GM23338 (cell line): ENCODE measurements around the gene MCU. TPM values are rescaled to one million over a fixed set of nuclear protein-coding genes. Genes with fewer than 3 reads are reported as not detected.

Source experiments
- ATAC-seq: fragments of 200-7000 bp; cut with Tn5 transposase; 3 replicates; pipeline ENCODE4 v1.9.1; 2020
- DNase-seq: peaks from one replicate; pipeline ENCODE4 v3.0.0-alpha.2; 2015; ENCODE audit warnings: low spot score
- H2AFZ ChIP-seq: fragments of 200-600 bp; sonication (generic); 2 replicates; pipeline ENCODE4 v1.8.0; 2016; ENCODE audit warnings: antibody characterized with exemption, mild to moderate bottlenecking, moderate library complexity
- H3F3A ChIP-seq: fragments of 200-600 bp; sonication (generic); replicated peaks from 2 replicates; pipeline ENCODE4 v1.8.0; 2017; ENCODE audit warnings: antibody characterized with exemption, mixed run types, low read depth
- H3K27ac ChIP-seq: fragments of 200-600 bp; sonication (generic); 2 replicates; pipeline ENCODE4 v1.6.1; 2016; ENCODE audit warnings: low read depth
- H3K27me3 ChIP-seq: fragments of 200-600 bp; sonication (generic); 2 replicates; pipeline ENCODE4 v1.8.0; 2016; ENCODE audit warnings: mild to moderate bottlenecking, mixed run types, moderate library complexity; ENCODE audit not compliant: insufficient read depth
- H3K36me3 ChIP-seq: fragments of 200-600 bp; sonication (generic); 2 replicates; pipeline ENCODE4 v1.8.0; 2016; ENCODE audit warnings: mild to moderate bottlenecking; ENCODE audit not compliant: insufficient read depth
- H3K4me1 ChIP-seq: fragments of 200-600 bp; sonication (generic); 2 replicates; pipeline ENCODE4 v1.8.0; 2016; ENCODE audit warnings: mild to moderate bottlenecking, moderate library complexity; ENCODE audit not compliant: insufficient read depth
- H3K4me2 ChIP-seq: fragments of 200-600 bp; sonication (generic); 2 replicates; pipeline ENCODE4 v1.7.1; 2017; ENCODE audit warnings: mixed run types
- H3K4me3 ChIP-seq: fragments of 200-600 bp; sonication (generic); 2 replicates; pipeline ENCODE4 v1.6.1; 2016; ENCODE audit warnings: mixed run types
- H3K79me2 ChIP-seq: fragments of 200-600 bp; sonication (generic); replicated peaks from 2 replicates; pipeline ENCODE4 v1.8.0; 2017; ENCODE audit warnings: mild to moderate bottlenecking; ENCODE audit not compliant: insufficient read depth
- H3K9me2 ChIP-seq: fragments of 200-600 bp; sonication (generic); 2 replicates; pipeline ENCODE4 v1.8.0; 2017; ENCODE audit not compliant: insufficient read depth
- H4K20me1 ChIP-seq: fragments of 200-600 bp; sonication (generic); replicated peaks from 2 replicates; pipeline ENCODE4 v1.8.0; 2017; ENCODE audit warnings: mild to moderate bottlenecking; ENCODE audit not compliant: insufficient read depth
- H3K27ac Mint-ChIP-seq: 2 replicates; pipeline ENCODE4 v1.8.0; 2020; ENCODE audit warnings: inconsistent platforms, mild to moderate bottlenecking, moderate library complexity, mixed read lengths
- H3K27me3 Mint-ChIP-seq: 3 replicates; pipeline ENCODE4 v1.8.0; 2022; ENCODE audit warnings: low read depth, mild to moderate bottlenecking, moderate library complexity, mixed read lengths, inconsistent platforms; ENCODE audit not compliant: insufficient read depth, poor library complexity
- H3K36me3 Mint-ChIP-seq: 3 replicates; pipeline ENCODE4 v1.8.0; 2021; ENCODE audit warnings: low read depth, mild to moderate bottlenecking, inconsistent platforms, moderate library complexity, mixed read lengths
- H3K4me1 Mint-ChIP-seq: 3 replicates; pipeline ENCODE4 v1.8.0; 2020; ENCODE audit warnings: mild to moderate bottlenecking, inconsistent platforms, mixed read lengths
- H3K4me3 Mint-ChIP-seq: 3 replicates; pipeline ENCODE4 v1.8.0; 2021; ENCODE audit warnings: moderate library complexity, mild to moderate bottlenecking, inconsistent platforms, mixed read lengths
- H3K9me3 Mint-ChIP-seq: 3 replicates; pipeline ENCODE4 v1.8.0; 2020; ENCODE audit warnings: moderate library complexity, mild to moderate bottlenecking, inconsistent platforms, mixed read lengths
- CTCF ChIP-seq, 2 experiments: fragments of 200-600 bp in 1 of 2; sonication (generic) in 1 of 2; conservative IDR thresholded peaks; 2 replicates each; pipeline versions ENCODE4 v1.5.1 to v1.6.1; 2016 to 2017; ENCODE audit warnings: antibody characterized with exemption in 2 of 2, low read depth in 2 of 2, mild to moderate bottlenecking in 2 of 2, moderate library complexity in 1 of 2
- EZH2 ChIP-seq: fragments of 200-600 bp; sonication (generic); IDR thresholded peaks from one replicate; pipeline ENCODE4 v1.8.0; 2017; ENCODE audit warnings: antibody characterized with exemption, mild to moderate bottlenecking, low read depth; ENCODE audit not compliant: unreplicated experiment
- EZH2phosphoT487 ChIP-seq: fragments of 200-600 bp; sonication (generic); IDR thresholded peaks from one replicate; pipeline ENCODE4 v1.8.1; 2018; ENCODE audit warnings: antibody characterized with exemption; ENCODE audit not compliant: unreplicated experiment
- POLR2AphosphoS5 ChIP-seq: IDR thresholded peaks from 2 replicates; pipeline ENCODE4 v1.6.1; 2016; ENCODE audit warnings: antibody characterized with exemption, low read depth
- polyA plus RNA-seq: library from polyadenylated mRNA; unstranded; fragments of >200 nt; fragmentation: Nextera tagmentation; extraction: Ambion mirVana; gene quantifications from 2 replicates; pipeline ENCODE4 v1.2.1, GENCODE V29; 2016
- total RNA-seq: library from RNA; depleted of rRNA; stranded (reverse); fragments of >200 nt; shearing (Covaris generic); gene quantifications from 2 replicates; pipeline ENCODE4 v1.2.3, GENCODE V29; 2014
- TF ChIP-seq, protein P1 (sequence below): fragments of 250-450 bp; sonication (Bioruptor Pico); IDR thresholded peaks from 2 replicates; pipeline ENCODE4 v1.5.0; 2020; ENCODE audit warnings: mild to moderate bottlenecking, moderate library complexity
- TF ChIP-seq, protein P2 (sequence below): IDR thresholded peaks from one replicate; pipeline ENCODE4 v1.6.1; 2018; ENCODE audit warnings: antibody characterized with exemption; ENCODE audit not compliant: unreplicated experiment

The MCU gene
- total and polyA plus RNA-seq, 2 experiments from 2014 or later: 41.8 to 68.2 TPM

GRCh38 chr10:72885953-72886352, 194.0 kb downstream of the MCU start:
- H3K4me1 Mint-ChIP-seq: peaks cover 50% of the 10 kb centered on the region
- H3K9me3 Mint-ChIP-seq: peaks cover 22% of the 10 kb centered on the region

More at GRCh38 chr10:72885953-72886352, 194.0 kb downstream of the MCU start:
- Histone ChIP-seq H4K20me1 (no peaks in the 10 kb centered on the region), H3K27ac (peak overlapping the region; percentile 91), H3K4me3 (no peak overlapping the region), H3K27me3 (no peaks in the 10 kb centered on the region), H3K4me1 (peaks cover 27% of the 10 kb centered on the region), H2AFZ (no peak overlapping the region), H3F3A (no peaks in the 10 kb centered on the region), H3K9me2 (peaks cover 9% of the 10 kb centered on the region), H3K36me3 (peaks cover 7% of the 10 kb centered on the region; the same call in 1 of the 2 replicates), H3K4me2 (peak overlapping the region; percentile 13), H3K79me2 (no peaks in the 10 kb centered on the region)
- Mint-ChIP-seq H3K36me3 (peaks cover 68% of the 10 kb centered on the region), H3K4me3 (no peak overlapping the region), H3K27ac (peak overlapping the region; percentile 92), H3K27me3 (peaks cover 3% of the 10 kb centered on the region)
- DNase-seq (no peak), ATAC-seq (no peak)
- TF ChIP-seq CTCF (conservative IDR thresholded peaks at IDR 0.05; ENCODE audit: low read depth in 2 of 2): no peak
- TF ChIP-seq POLR2AphosphoS5: no peak
- TF ChIP-seq, protein P1, sequence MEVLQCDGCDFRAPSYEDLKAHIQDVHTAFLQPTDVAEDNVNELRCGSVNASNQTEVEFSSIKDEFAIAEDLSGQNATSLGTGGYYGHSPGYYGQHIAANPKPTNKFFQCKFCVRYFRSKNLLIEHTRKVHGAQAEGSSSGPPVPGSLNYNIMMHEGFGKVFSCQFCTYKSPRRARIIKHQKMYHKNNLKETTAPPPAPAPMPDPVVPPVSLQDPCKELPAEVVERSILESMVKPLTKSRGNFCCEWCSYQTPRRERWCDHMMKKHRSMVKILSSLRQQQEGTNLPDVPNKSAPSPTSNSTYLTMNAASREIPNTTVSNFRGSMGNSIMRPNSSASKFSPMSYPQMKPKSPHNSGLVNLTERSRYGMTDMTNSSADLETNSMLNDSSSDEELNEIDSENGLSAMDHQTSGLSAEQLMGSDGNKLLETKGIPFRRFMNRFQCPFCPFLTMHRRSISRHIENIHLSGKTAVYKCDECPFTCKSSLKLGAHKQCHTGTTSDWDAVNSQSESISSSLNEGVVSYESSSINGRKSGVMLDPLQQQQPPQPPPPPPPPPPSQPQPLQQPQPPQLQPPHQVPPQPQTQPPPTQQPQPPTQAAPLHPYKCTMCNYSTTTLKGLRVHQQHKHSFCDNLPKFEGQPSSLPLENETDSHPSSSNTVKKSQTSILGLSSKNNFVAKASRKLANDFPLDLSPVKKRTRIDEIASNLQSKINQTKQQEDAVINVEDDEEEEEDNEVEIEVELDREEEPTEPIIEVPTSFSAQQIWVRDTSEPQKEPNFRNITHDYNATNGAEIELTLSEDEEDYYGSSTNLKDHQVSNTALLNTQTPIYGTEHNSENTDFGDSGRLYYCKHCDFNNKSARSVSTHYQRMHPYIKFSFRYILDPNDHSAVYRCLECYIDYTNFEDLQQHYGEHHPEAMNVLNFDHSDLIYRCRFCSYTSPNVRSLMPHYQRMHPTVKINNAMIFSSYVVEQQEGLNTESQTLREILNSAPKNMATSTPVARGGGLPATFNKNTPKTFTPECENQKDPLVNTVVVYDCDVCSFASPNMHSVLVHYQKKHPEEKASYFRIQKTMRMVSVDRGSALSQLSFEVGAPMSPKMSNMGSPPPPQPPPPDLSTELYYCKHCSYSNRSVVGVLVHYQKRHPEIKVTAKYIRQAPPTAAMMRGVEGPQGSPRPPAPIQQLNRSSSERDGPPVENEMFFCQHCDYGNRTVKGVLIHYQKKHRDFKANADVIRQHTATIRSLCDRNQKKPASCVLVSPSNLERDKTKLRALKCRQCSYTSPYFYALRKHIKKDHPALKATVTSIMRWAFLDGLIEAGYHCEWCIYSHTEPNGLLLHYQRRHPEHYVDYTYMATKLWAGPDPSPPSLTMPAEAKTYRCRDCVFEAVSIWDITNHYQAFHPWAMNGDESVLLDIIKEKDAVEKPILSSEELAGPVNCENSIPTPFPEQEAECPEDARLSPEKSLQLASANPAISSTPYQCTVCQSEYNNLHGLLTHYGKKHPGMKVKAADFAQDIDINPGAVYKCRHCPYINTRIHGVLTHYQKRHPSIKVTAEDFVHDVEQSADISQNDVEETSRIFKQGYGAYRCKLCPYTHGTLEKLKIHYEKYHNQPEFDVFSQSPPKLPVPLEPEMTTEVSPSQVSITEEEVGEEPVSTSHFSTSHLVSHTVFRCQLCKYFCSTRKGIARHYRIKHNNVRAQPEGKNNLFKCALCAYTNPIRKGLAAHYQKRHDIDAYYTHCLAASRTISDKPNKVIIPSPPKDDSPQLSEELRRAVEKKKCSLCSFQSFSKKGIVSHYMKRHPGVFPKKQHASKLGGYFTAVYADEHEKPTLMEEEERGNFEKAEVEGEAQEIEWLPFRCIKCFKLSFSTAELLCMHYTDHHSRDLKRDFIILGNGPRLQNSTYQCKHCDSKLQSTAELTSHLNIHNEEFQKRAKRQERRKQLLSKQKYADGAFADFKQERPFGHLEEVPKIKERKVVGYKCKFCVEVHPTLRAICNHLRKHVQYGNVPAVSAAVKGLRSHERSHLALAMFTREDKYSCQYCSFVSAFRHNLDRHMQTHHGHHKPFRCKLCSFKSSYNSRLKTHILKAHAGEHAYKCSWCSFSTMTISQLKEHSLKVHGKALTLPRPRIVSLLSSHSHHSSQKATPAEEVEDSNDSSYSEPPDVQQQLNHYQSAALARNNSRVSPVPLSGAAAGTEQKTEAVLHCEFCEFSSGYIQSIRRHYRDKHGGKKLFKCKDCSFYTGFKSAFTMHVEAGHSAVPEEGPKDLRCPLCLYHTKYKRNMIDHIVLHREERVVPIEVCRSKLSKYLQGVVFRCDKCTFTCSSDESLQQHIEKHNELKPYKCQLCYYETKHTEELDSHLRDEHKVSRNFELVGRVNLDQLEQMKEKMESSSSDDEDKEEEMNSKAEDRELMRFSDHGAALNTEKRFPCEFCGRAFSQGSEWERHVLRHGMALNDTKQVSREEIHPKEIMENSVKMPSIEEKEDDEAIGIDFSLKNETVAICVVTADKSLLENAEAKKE (CRISPR knock-in tag): no peak
- TF ChIP-seq EZH2phosphoT487: no peak
- TF ChIP-seq EZH2: no peak
- TF ChIP-seq, protein P2, sequence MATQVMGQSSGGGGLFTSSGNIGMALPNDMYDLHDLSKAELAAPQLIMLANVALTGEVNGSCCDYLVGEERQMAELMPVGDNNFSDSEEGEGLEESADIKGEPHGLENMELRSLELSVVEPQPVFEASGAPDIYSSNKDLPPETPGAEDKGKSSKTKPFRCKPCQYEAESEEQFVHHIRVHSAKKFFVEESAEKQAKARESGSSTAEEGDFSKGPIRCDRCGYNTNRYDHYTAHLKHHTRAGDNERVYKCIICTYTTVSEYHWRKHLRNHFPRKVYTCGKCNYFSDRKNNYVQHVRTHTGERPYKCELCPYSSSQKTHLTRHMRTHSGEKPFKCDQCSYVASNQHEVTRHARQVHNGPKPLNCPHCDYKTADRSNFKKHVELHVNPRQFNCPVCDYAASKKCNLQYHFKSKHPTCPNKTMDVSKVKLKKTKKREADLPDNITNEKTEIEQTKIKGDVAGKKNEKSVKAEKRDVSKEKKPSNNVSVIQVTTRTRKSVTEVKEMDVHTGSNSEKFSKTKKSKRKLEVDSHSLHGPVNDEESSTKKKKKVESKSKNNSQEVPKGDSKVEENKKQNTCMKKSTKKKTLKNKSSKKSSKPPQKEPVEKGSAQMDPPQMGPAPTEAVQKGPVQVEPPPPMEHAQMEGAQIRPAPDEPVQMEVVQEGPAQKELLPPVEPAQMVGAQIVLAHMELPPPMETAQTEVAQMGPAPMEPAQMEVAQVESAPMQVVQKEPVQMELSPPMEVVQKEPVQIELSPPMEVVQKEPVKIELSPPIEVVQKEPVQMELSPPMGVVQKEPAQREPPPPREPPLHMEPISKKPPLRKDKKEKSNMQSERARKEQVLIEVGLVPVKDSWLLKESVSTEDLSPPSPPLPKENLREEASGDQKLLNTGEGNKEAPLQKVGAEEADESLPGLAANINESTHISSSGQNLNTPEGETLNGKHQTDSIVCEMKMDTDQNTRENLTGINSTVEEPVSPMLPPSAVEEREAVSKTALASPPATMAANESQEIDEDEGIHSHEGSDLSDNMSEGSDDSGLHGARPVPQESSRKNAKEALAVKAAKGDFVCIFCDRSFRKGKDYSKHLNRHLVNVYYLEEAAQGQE: no peak
